Hindlimb muscle (tissue), 1 donor: ENCODE data around the gene DFFB. TPM values are rescaled to one million over a fixed set of nuclear protein-coding genes. Genes with fewer than 3 reads are reported as not detected.

Experiments used
- DNase-seq: peaks from one replicate; pipeline ENCODE4 v3.0.0-alpha.2; 2013
- polyA plus RNA-seq: library from polyadenylated mRNA; unstranded; fragments of 120-200 nt; gene quantifications from one replicate; pipeline ENCODE4 v1.2.1, GENCODE V29; 2013; ENCODE audit not compliant: insufficient read length

DFFB gene
- polyA plus RNA-seq, 1 donor = 5.7 TPM

- no peak for DNase-seq
These were observed 19.4 kb downstream of the DFFB start for GRCh38 chr1:3876716-3877115.

- no peak for DNase-seq
These were observed 21.8 kb downstream of the DFFB start for GRCh38 chr1:3879099-3879498.

GRCh38 chr1:3879787-3880428 is 22.6 kb downstream of the DFFB start:
- DNase-seq = no peak

- DNase-seq = no peak
These were observed 23.3 kb downstream of the DFFB start for GRCh38 chr1:3880429-3881192.

- DNase-seq = no peak
These were observed 23.9 kb downstream of the DFFB start for GRCh38 chr1:3881193-3881480.

GRCh38 chr1:3883194-3883925 is 26.1 kb downstream of the DFFB start:
- DNase-seq = no peak

- DNase-seq = no peak
These were observed 27.7 kb downstream of the DFFB start for GRCh38 chr1:3884966-3885365.

- DNase-seq = no peak
These were observed 28.3 kb downstream of the DFFB start for GRCh38 chr1:3885611-3886010.

- no peak for DNase-seq
These were observed 28.9 kb downstream of the DFFB start for GRCh38 chr1:3886106-3886670.

- DNase-seq = no peak
These were observed 29.4 kb downstream of the DFFB start for GRCh38 chr1:3886691-3887090.

- DNase-seq = no peak
These were observed 31.0 kb downstream of the DFFB start for GRCh38 chr1:3888301-3888700.

- no peak for DNase-seq
These were observed 32.7 kb downstream of the DFFB start for GRCh38 chr1:3889936-3890335.

- no peak for DNase-seq
These were observed 33.4 kb downstream of the DFFB start for GRCh38 chr1:3890389-3891328.

GRCh38 chr1:3891329-3891865 is 34.1 kb downstream of the DFFB start:
- DNase-seq = no peak

- no peak for DNase-seq
These were observed 35.5 kb downstream of the DFFB start for GRCh38 chr1:3892748-3893147.

- DNase-seq = no peak
These were observed 35.9 kb downstream of the DFFB start for GRCh38 chr1:3893190-3893589.

GRCh38 chr1:3894626-3895278 is 37.5 kb downstream of the DFFB start:
- no peak for DNase-seq

- no peak for DNase-seq
These were observed 38.1 kb downstream of the DFFB start for GRCh38 chr1:3895279-3895950.

- no peak for DNase-seq
These were observed 38.7 kb downstream of the DFFB start for GRCh38 chr1:3895951-3896325.

GRCh38 chr1:3896396-3897000 is 39.2 kb downstream of the DFFB start:
- DNase-seq = no peak

- DNase-seq = no peak
These were observed 41.1 kb downstream of the DFFB start for GRCh38 chr1:3898475-3898735.
